HG02852 (cell line): ENCODE data around the gene BCL2L15.
A peak's percentile ranks its signal among the peaks of the same experiment; 100 is the strongest.
"Not testable (repeated sequence)": the region's sequence is repeated elsewhere in the genome, so short reads cannot be mapped to it uniquely, and the experiment has no call there.

ENCODE experiments used
- ATAC-seq: cut with Tn5 transposase; IDR thresholded peaks from one replicate; pipeline ENCODE4 v1.9.1; 2021; ENCODE audit warnings: mild to moderate bottlenecking, moderate library complexity; ENCODE audit not compliant: unreplicated experiment

The BCL2L15 gene

DNA sequence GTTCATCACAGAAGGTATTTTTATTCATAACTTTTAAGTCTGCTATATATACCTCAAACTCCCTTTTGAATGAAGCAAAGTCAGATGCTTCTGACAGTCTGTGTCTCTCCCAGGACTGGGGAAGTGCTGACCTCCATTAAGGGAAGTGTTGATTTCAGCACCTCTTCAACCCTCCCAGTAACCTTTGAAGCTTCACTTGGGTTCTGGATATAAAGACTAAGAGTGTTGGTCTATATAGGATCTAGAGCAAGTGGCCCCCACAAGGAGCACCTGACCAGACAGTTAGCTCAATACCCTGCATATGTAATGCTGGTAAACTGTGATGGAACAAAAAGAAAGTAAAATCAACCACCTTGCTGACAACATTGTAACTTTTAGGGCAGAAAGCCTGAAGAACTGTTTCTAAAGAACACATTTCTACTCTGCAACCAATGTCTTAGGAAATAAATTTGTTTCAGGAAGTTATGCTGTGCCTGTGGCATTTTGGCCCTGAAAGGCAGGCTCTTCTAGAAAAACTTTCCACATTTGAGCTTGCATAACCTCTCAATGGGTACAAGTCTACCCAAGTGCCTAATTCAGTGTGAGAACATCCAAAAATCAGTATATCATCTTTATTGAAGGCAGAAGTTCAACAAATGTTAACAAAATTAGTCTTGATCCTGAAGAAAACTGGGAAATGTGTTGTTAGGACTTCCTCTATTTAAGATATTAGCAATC, 15.0 kb downstream of the BCL2L15 start:
- no peak for ATAC-seq

DNA sequence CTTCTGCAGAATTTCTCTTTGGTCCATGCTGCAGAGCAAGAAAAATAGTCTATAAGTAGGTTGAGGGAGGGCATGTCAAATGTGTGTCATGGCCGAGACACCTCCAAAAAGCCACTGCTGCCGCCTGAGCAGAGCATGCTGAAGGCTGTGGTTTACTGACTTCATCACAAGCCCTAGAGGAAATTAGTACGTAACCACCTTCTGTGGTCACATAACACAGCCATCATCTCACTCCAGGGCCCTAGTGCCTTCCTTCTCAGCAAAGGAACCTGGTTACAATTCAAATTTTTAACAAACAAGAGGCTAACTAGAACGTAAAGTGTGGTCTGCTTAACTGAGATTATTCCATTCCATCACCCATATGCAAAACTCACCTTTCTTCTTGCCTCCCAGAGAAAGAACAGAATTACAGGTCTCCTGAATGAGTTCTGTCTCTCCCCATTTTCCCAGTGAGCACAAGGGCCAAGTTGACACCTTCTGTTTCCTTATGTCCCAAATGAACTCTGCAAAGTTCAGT, 15.7 kb downstream of the BCL2L15 start, which contains the start of gene PTPN22:
PTPN22 (minus strand) TSS at position 116 of the 517 bp plus-strand sequence.
- ATAC-seq = peak; percentile 92

DNA sequence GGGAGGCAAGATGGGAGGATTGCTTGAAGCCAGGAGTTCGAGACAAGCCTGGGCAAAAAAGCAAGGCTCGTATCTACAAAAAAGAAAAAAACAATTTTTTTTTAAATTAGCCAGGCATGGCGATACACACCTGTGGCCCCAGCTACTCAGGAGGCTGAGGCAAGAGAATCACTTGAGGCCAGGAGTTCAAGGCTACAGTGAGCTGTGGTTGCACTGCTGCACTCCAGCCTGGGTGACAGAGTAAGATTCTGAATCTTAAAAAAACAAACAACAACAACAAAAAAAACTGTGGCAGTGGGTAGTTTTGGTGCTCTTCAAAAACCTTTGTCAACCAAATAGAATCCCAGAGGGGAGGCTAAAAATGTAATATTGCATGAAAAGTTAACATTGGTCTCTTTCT, 16.6 kb downstream of the BCL2L15 start:
- no peak for ATAC-seq

DNA sequence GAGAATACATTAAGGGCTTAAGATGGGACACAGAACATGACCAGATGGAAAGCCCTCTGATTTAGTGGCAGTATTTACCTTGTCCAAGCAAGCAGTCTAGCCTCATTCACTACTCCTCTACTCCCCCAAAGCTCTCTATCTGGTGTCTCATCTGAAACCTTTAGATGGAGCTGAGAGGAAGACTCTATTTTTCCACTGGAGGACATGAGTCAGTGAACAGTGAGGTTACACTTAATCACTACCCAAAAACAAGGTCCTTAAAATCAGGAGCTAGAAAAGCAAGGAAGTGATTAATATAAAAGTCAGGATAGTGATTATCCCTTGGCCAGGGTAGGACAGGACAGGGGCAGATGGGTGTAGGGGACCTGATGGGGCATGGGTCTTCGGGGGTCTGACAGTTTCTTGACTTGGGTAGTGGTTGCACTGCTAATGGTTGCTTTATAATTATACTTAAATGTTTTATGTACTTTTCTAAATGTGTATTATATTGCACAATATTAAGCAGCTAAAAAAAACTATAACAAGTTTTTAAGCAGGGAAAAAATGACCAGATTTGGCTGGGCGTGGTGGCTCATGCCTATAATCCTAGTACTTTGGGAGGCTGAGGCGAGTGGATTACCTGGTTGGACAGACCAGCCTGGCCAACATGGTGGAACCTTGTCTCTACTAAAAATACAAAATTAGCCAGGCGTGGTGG, 18.8 kb downstream of the BCL2L15 start:
- ATAC-seq = no peak

DNA sequence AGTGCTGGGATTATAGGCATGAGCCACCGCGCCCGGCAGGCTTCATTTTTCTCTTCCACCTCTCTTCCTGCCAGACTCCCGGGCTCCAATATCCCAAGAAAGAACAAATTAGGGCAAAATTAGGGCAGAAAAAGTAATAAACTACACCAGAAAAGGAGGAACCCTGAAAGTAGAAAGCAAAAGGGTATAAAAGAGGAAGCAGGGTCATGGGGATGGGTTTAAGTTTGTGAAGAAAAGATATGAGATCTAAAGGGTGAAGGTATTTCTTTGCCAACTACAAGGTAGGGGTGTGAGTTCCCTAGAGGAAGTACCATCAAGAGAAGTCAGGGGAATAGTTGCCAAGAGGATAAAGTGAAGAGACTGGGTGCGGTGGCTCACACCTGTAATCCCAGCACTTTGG, 25.7 kb downstream of the BCL2L15 start:
- no peak for ATAC-seq

DNA sequence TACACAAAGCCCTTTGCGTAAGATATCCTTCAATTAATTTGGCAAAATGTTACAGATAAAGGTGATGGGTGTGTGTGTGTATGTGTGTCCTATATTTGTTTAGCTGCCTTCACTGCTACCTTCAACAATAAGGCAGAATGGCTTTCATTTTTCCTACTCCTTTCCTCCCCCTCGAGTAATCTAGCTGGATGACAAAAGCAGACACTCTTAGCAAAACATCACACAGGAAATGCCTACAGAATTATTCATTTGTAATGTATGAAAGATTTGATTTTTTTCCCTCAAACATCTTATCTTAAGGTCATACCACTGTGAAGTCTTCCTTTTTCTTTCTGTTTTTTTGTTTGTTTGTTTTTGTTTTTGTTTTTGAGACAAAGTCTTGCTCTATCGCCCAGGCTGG, 26.5 kb downstream of the BCL2L15 start:
- ATAC-seq = no peak

DNA sequence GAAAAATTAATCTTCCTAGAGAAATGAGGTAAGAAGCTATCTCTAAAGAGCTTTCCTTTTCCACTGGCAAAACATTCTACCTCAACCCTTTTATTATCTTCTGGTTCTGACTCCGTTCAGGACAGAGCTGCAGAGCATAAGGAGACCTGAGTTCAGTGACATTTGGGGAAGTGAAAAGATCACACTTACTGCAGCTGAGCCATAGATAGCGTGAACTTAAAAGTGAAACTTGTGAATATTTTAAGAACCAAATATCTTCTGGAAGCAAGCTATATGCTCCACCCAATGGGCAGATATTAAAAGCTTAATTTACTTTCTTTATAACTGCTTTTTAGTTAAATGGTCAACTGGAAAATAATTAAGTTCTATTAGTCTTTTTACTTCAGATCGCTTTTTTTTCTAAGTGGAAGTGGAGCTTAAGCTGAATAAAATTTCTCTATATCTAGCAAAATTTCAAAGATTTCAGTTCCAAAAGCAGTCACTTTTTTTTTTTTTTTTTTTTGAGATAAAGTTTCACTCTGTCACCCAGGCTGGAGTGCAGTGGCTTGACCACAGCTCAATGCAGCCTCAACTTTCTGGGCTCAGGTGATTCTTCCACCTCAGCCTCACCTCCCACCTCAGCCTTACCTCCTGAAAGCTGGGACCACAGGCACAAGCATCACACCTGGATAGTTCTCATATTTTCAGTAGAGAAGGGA, 27.8 kb downstream of the BCL2L15 start:
- peak; percentile 90 for ATAC-seq

DNA sequence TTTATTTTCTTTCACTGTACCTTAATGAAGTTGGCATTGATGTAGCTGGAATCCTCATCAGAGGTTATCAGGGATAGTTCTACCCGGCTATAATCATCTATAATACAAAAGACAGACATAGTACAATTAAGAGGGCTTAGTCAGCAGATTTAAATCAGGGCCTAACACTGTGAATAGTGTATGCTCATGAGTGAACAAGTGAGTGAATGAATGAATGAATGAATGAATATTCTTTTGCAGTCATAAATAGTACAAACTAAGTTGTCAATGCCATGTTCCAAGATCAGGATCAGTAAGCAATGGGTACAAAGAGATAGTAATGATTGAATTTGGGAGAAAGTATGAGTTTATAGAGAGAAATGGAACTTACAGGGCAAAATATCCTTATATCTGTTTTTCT, 28.4 kb downstream of the BCL2L15 start:
- ATAC-seq = no peak

DNA sequence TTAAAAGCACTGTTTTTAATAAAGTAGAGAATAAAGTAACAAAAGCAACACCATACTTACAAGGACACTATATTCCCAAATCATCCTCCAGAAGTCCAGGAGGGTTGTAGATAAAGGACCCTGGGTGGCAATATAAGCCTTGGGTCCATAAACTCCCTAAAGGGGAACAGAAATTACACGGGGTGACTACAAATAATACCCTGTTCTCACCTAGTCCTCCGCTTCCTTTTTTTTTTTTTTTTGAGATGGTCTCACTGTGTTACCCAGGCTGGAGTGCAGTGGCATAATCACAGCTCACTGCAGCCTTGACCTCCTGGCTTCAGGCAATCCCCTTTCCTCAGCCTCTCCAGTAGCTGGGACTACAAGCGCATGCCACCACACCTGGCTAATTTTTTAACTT, 29.0 kb downstream of the BCL2L15 start:
- ATAC-seq = no peak

DNA sequence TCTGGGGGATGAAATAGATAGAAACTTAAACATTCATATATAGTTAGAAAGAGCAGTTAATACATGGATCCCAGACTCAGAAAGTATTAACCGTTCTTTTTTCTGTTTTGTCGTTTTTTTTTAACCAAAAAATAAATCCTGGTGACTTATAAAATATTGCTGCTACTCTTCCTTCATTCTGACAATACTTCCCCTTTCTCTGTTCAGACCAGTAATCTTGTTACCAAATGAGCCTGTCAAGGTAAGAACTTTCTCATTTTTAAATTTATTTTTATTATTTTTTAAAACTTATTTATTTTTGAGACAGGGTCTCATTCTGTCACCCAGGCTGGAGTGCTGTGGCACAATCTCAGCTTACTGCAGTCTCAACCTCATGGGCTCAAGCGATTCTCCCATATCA, 29.6 kb downstream of the BCL2L15 start:
- no peak for ATAC-seq

DNA sequence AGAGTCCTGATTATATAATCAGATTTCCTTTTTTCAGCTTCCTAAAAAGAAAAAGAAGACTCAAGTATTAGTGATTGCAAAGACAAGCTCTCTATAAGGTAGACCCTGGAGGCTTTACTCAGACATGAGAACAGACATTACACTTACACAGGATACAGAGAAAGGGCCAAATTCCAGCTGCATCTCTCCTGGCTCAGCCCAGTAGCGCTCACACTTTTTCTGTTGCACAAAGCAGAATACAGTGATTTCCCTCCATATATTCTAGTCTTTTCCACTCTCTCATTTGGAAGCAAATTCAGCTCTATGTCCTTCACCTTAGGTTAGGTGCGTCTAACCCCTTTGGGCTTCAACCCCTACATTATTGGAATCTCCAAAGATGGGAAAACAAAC, 31.0 kb downstream of the BCL2L15 start:
- no peak for ATAC-seq

DNA sequence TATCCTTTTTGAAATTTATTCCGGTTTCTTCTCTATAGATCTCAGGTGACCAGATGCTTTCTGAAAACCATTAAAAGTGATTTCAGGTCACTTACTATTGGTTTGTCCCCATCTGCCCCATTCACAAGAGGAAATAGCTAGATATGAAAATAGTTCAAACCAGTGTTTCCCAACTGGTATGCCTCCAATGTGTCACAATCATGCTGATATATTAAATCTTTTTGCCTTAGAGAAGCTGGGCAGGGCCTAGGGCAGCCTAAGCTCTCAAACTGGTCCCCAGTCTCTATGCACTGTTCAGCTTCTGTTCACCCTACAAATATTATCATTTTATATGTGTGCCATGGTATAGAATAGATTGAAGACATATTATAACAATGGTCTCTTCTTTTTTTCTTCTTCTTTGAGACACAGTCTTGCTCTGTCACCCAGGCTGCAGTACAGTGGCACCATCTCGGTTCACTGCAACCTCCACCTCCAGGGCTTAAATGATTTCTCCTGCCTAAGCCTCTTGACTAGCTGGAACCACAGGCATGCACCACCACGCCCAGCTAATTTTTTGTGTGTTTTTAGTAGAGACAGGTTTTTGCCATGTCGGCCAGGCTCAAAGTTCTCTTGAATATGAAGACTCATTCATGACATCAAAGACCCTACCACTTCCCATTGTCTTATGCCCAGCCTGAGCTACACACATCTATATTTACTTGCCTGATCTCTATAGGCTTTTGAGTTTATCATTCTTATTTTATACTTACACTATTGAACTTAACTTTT, 31.6 kb downstream of the BCL2L15 start:
- ATAC-seq = no peak

DNA sequence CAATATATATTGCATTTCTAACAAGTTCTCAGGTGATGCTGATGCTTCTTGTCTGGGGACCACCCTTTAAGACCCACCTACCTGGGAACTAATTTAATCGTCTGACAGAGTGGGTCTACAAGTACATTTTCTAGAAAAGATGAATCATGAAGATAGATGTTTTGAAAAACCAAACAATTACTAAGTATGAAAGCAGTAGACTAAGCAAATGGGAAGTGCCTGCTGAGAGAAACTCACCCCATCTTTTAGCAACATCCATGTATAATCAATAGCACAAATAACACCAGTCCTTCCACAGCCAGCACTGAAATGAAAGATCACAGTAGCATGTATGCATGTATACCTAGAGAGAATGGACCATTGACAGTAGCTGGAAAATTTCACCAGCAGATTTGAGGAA, 33.1 kb downstream of the BCL2L15 start:
- ATAC-seq = no peak

DNA sequence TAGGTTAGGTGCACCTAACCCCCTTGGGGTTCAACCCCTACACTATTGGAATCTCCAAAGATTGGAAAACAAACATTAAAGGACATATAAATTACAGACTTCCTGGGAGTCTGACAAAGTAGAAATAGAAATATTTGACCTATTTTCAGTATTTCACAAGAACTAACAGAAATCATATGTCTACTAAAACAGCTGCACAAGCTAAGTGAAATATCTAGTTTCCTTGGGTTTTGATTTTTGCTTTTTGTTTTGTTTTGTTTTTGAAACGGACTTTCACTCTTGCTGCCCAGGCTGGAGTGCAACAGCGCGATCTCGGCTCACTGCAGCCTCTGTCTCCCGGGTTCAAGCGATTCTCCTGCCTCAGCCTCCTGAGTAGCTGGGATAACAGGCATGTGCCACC, 34.7 kb downstream of the BCL2L15 start:
- not testable (repeated sequence) for ATAC-seq

DNA sequence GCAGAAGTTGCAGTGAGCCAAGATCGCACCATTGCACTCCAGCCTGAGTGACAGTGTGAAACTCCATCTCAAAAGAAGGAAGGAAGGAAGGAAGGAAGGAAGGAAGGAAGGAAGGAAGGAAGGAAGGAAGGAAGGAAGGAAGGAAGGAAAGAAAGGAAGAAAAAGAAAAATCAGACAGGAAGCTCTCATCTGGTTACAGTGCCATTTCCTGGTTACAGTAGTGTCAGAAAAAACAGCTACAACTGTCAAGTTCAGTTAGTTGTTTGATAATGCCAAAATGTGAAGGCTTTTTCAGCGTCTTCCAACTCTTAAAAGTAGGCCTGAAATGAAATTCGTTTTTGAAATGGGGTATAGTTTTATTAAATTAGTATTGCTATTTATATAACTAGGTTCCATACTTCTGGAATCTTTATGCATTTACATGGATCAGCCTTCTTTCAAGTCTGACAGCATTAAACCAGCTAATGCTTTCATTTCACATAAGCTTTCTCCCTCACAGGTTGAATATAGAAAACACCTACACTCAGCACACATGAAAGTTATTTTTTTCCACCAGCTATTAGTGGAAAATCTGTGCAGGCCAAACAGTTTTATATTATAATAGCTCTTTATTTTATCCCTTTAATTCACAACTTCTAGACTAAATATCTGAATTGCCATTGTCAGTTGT, 37.1 kb downstream of the BCL2L15 start:
- ATAC-seq = no peak

DNA sequence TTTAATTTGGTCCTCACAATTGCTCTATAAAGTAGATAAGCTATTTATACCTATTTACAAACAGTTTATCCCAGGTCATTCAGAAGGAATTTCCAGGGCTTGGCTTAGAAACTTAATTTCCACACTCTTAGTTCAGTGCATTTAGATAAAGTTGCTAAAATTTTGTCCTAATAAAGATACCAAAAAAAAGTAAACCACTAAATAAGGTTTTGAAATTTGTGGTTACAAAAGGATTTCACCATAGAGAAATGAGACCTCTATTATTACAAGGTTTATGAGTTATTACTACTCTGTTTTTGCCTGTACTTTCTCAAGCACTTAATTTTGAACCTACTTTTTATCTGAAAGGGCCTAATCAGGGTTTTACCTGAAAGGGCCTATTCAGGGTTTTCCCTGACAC, 38.3 kb downstream of the BCL2L15 start:
- ATAC-seq = no peak

DNA sequence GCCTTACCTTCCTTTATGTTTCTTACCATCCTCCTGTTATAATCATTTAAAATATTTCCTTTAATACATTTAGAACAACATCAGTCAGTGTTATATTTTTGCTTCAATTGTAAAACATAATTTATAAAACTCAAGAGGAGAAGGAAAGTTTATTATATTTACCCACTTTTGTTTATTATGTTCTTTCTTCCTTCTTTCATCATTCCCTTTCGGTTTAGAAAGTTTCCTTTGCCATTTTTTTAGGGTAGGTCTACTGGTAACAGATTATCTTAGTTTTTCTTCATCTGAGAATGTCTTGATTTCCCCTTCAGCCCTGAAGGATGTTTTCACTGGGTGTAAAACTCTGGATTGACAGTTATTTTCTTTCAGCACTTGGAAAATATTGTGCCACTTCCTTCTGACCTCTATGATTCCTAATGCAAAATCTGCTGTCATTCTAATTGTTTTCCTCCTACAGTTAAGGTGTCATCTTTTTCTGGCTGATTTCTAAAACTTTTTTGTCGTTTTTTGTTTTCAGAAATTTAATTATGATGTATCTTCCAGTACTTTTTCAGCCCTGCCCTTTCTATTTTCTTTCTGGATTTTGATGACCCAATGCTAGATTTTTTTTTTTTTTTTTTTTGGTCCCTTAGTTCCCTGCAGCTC, 40.9 kb downstream of the BCL2L15 start:
- no peak for ATAC-seq

DNA sequence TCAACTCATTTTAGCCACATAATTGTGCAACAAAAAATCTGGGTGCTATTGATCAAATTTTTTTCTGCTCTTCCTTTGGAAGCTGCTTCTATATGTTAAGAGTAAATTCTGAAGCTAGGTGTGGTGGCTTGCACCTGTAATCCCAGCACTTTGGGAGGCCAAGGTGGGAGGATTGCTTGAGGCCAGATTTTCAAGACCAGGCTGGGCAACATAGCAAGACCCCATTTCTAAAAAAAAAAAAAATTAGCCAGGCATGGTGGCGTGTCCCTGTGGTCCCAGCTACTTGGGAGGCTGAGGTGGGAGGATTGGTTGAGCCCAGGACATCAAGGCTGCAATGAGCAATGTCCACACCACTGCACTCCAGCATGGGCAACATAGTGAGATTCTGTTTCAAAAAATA, 50.8 kb downstream of the BCL2L15 start:
- ATAC-seq = no peak

DNA sequence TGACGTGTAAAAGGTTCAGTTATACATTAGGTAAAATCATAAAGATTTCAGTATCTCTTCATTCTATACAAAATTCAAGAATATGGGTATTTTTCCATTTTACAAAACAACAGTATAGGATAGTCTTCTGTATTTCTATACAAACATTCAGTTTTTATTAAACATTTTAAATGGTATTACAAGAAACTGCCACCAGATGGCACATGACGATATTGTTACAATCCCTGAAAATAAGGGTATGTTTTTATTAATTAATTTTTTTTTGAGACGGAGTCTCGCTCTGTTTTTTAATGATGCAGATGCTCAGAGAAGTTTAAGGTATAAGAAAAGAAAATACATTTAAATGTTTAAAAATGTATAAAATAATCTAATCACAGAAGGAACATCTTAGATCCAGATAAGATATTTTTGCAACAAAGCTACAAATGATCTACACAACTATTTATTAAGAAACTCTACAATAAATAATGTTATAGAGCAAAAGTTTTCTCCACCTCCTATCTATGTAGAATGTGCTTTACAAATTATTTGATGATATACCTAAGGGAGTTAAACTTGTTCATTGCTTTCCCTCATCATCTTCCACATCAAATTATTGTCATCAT, 51.6 kb downstream of the BCL2L15 start:
- no peak for ATAC-seq

DNA sequence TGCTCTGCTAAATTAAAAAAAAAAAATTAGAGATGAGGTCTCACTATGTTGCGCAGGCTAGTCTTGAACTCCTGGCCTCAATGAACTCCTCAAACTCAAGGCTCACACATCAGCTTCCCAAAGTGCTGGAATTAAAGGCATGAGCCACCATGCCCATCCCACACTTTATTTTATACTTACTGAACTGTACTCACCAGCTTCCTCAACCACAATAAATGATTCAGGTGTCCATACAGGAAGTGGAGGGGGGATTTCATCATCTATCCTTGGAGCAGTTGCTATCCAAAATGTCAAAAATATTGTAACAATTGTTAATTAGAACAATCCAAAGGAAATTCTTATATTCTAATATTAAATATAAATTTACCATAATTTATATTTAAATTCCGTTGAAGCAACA, 52.7 kb downstream of the BCL2L15 start:
- no peak for ATAC-seq
